ENCODE data around the gene ASS1.

DNA sequence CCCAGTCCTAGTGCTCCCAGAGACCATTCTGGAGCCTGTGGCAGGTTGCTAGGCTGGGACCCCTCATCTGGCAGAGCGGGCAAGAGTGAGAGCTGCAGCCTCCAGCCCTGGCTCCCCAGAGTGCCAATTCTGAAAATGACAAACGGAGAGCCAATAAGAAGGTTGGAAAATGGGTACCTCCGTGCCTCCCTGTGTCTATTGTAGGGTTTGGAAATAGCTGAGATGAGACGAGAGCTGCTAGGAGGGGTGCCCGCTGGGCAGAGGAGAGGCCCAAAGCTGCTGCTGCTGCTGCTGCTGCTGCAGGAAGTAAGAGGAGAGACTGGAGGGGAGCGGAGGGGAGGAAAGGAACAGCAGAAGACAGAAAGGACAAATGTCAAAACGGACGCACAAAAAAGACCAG lies 98.6 kb downstream of the ASS1 start:
- TF ChIP-seq, protein P1, sequence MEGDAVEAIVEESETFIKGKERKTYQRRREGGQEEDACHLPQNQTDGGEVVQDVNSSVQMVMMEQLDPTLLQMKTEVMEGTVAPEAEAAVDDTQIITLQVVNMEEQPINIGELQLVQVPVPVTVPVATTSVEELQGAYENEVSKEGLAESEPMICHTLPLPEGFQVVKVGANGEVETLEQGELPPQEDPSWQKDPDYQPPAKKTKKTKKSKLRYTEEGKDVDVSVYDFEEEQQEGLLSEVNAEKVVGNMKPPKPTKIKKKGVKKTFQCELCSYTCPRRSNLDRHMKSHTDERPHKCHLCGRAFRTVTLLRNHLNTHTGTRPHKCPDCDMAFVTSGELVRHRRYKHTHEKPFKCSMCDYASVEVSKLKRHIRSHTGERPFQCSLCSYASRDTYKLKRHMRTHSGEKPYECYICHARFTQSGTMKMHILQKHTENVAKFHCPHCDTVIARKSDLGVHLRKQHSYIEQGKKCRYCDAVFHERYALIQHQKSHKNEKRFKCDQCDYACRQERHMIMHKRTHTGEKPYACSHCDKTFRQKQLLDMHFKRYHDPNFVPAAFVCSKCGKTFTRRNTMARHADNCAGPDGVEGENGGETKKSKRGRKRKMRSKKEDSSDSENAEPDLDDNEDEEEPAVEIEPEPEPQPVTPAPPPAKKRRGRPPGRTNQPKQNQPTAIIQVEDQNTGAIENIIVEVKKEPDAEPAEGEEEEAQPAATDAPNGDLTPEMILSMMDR (IDR thresholded peaks at IDR 0.05) = no peak
- TF ChIP-seq EZH2phosphoT487 (IDR thresholded peaks at IDR 0.05) (no peak), EZH2 (IDR thresholded peaks at IDR 0.05) (no peak)

Data from neural progenitor cell (in vitro differentiated cells).